Measurements from ENCODE around the gene JAZF1. TPM values are rescaled to one million over a fixed set of nuclear protein-coding genes. Genes with fewer than 3 reads are reported as not detected.

Gene JAZF1
- total and polyA plus RNA-seq, 2 donors (not counting 1 experiment from before 2014, with no cell fraction given) = 14.0 to 38.6 TPM

- WGBS (ENCODE audit: insufficient coverage) = 100% methylated on average over 2 of the region's 3 CpGs
- POLR2A ChIA-PET = no interaction called here
- Mint-ChIP-seq H3K4me1 (peaks cover 28% of the 10 kb centered on the region), H3K4me3 (no peak overlapping the region), H3K27ac (no peak overlapping the region), H3K27me3 (no peaks in the 10 kb centered on the region), H3K9me3 (ENCODE audit: insufficient read depth) (no peaks in the 10 kb centered on the region)
- intact Hi-C loops (cut with micrococcal nuclease) = no loop called here
- peaks cover 52% of the 10 kb centered on the region for H4K20me1 ChIP-seq (ENCODE audit: control insufficient read depth, insufficient read depth, low read length, poor library complexity, severe bottlenecking)
- peaks cover 10 to 13% of the 10 kb centered on the region in 2 donors for H3K4me1 ChIP-seq (ENCODE audit: control insufficient read depth in 2 of 2, insufficient read depth in 2 of 2, low read length in 2 of 2)
- DNase-seq (no peak), ATAC-seq (ENCODE audit: low read depth) (no peak)
- H2AFZ ChIP-seq (ENCODE audit: insufficient read depth, low read depth, low read length, poor library complexity, severe bottlenecking) = no peak overlapping the region
- CTCF ChIA-PET = interaction anchor here (1.5 to 1.6 kb wide), 2 partner anchors 11 to 16 kb away, joined by 3 to 5 read pairs; no protein-coding TSS in a partner anchor
- H3K4me2 ChIP-seq (replicated peaks; ENCODE audit: low read depth, low read length, poor library complexity, severe bottlenecking) = no peak overlapping the region
- no peak overlapping the region for H3K9ac ChIP-seq (ENCODE audit: low read length)
- H3K27me3 ChIP-seq (replicated peaks in 1 of 4; ENCODE audit: control extremely low read depth in 1 of 4, control insufficient read depth in 3 of 4, insufficient read depth in 4 of 4, low read length in 3 of 4) = no peaks in the 10 kb centered on the region
- no peak overlapping the region for H3K4me3 ChIP-seq (ENCODE audit: control extremely low read depth in 1 of 5, extremely low read depth in 1 of 5, insufficient read depth in 1 of 5, low read depth in 2 of 5, low read length in 4 of 5)
- H3K9me3 ChIP-seq (ENCODE audit: control extremely low read depth in 1 of 3, control insufficient read depth in 2 of 3, insufficient read depth in 1 of 3, low read length in 2 of 3) = no peaks in the 10 kb centered on the region
- H3K36me3 ChIP-seq (replicated peaks in 1 of 2; ENCODE audit: control extremely low read depth in 1 of 2, control insufficient read depth in 1 of 2, extremely low read depth in 1 of 2, insufficient read depth in 2 of 2, low read length in 1 of 2) = no peaks in the 10 kb centered on the region
- peaks cover 35% of the 10 kb centered on the region for H3K79me2 ChIP-seq (ENCODE audit: control insufficient read depth, insufficient read depth, low read length)
- no peak overlapping the region for H3K27ac ChIP-seq (ENCODE audit: low read length in 2 of 2)
- TF ChIP-seq EZH2 (IDR thresholded peaks at IDR 0.05; ENCODE audit: borderline replicate concordance, insufficient read depth, low read depth, low read length, poor library complexity, severe bottlenecking) = no peak
- TF ChIP-seq, protein P1, sequence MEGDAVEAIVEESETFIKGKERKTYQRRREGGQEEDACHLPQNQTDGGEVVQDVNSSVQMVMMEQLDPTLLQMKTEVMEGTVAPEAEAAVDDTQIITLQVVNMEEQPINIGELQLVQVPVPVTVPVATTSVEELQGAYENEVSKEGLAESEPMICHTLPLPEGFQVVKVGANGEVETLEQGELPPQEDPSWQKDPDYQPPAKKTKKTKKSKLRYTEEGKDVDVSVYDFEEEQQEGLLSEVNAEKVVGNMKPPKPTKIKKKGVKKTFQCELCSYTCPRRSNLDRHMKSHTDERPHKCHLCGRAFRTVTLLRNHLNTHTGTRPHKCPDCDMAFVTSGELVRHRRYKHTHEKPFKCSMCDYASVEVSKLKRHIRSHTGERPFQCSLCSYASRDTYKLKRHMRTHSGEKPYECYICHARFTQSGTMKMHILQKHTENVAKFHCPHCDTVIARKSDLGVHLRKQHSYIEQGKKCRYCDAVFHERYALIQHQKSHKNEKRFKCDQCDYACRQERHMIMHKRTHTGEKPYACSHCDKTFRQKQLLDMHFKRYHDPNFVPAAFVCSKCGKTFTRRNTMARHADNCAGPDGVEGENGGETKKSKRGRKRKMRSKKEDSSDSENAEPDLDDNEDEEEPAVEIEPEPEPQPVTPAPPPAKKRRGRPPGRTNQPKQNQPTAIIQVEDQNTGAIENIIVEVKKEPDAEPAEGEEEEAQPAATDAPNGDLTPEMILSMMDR (IDR thresholded peaks at IDR 0.05) = no peak
Measured at GRCh38 chr7:27910326-27910725, 270.3 kb downstream of the JAZF1 start.

- ATAC-seq (ENCODE audit: low read depth) = peak; percentile 41
- no peak overlapping the region for H3K4me3 Mint-ChIP-seq
Measured at GRCh38 chr7:27908534-27909165, 271.9 kb downstream of the JAZF1 start.

More at GRCh38 chr7:27908534-27909165, 271.9 kb downstream of the JAZF1 start:
- no peaks in the 10 kb centered on the region for H3K27me3 Mint-ChIP-seq
- Histone ChIP-seq H3K27me3 (replicated peaks in 1 of 4; ENCODE audit: control extremely low read depth in 1 of 4, control insufficient read depth in 3 of 4, insufficient read depth in 4 of 4, low read length in 3 of 4) (no peaks in the 10 kb centered on the region), H3K4me3 (ENCODE audit: control extremely low read depth in 1 of 5, extremely low read depth in 1 of 5, insufficient read depth in 1 of 5, low read depth in 2 of 5, low read length in 4 of 5) (no peak overlapping the region), H3K27ac (ENCODE audit: low read length in 2 of 2) (peak overlapping the region in 1 of 2 donors; percentile 29), H3K4me1 (ENCODE audit: control insufficient read depth in 2 of 2, insufficient read depth in 2 of 2, low read length in 2 of 2) (peaks cover 12 to 16% of the 10 kb centered on the region in 2 donors), H3K9ac (ENCODE audit: low read length) (no peak overlapping the region), H2AFZ (ENCODE audit: insufficient read depth, low read depth, low read length, poor library complexity, severe bottlenecking) (no peak overlapping the region), H4K20me1 (ENCODE audit: control insufficient read depth, insufficient read depth, low read length, poor library complexity, severe bottlenecking) (peaks cover 40% of the 10 kb centered on the region), H3K79me2 (ENCODE audit: control insufficient read depth, insufficient read depth, low read length) (peaks cover 20% of the 10 kb centered on the region), H3K4me2 (replicated peaks; ENCODE audit: low read depth, low read length, poor library complexity, severe bottlenecking) (no peak overlapping the region), H3K36me3 (replicated peaks in 1 of 2; ENCODE audit: control extremely low read depth in 1 of 2, control insufficient read depth in 1 of 2, extremely low read depth in 1 of 2, insufficient read depth in 2 of 2, low read length in 1 of 2) (no peaks in the 10 kb centered on the region), H3K9me3 (ENCODE audit: control extremely low read depth in 1 of 3, control insufficient read depth in 2 of 3, insufficient read depth in 1 of 3, low read length in 2 of 3) (no peaks in the 10 kb centered on the region)
- no peak for TF ChIP-seq EZH2 (IDR thresholded peaks at IDR 0.05; ENCODE audit: borderline replicate concordance, insufficient read depth, low read depth, low read length, poor library complexity, severe bottlenecking)
- TF ChIP-seq, protein P1 (IDR thresholded peaks at IDR 0.05) = no peak
- WGBS (ENCODE audit: insufficient coverage) = 90% methylated on average over 3 of the region's 4 CpGs
- intact Hi-C loops (cut with micrococcal nuclease) = no loop called here
- H3K4me1 Mint-ChIP-seq = peaks cover 34% of the 10 kb centered on the region
- ChIA-PET POLR2A (no interaction called here), CTCF (interaction anchor here (0.9 kb wide), 1 partner anchor 10 kb away, joined by 4 read pairs; no protein-coding TSS in a partner anchor)
- DNase-seq = no peak
- peak overlapping the region; percentile 66 for H3K27ac Mint-ChIP-seq
- H3K9me3 Mint-ChIP-seq (ENCODE audit: insufficient read depth) = no peaks in the 10 kb centered on the region

All from B cell (primary cell).